ENCODE data around the gene NCS1.
"Not testable (repeated sequence)": the region's sequence is repeated elsewhere in the genome, so short reads cannot be mapped to it uniquely, and the experiment has no call there.

Gene NCS1

GRCh38 chr9:130240410-130241197, 68.4 kb downstream of the NCS1 start:
- no peak for DNase-seq

DNA sequence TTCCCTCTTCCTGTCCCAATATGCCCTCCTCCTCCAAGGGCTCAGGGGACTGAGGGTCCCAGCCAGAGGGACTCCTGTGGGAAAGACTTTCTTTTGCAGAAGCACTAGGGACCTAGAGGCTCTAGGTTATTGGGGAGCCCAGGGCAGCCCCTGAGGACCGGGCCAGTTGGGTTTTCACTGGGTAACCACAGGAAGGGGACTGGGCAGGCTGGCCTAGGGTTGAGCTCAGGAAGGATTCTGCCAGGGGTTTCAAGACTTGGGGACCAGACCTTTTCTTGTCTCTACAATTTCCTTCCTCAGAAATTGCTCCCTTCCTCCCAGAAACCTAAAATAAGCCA, 69.0 kb downstream of the NCS1 start:
- no peak for DNase-seq

DNA sequence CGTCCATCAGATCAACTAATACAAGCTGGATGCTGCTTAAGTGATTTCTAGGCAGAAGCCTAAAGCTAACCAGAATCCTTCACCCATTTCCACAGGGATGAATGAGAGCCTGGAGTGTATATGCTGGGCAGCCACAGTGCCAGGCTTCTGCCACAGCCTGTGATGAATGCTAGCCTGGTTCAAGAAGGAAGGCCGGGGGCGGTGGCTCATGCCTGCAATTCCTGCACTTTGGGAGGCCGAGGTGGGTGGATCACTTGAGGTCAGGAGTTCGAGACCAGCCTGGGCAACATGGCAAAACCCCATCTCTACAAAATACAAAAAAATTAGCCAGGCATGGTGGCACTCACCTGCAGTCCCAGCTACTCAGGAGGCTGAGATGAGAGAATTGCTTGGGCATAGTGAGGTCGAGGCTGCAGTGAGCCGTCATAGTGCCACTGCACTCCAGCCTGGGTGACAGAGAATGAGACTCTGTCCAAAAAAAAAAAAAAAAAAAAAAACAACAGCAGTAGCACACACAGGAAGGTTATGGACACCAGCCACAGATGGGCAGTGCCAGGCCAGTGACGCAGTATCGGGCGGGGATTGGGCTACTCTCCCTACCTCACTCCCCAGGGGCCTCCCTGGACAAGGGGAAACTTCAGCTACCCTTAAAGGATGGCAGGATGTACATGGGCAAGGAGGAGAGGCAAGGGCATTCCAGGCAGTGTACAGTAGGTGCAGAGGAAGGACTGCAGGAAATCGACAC, 70.2 kb downstream of the NCS1 start:
- DNase-seq = no peak

DNA sequence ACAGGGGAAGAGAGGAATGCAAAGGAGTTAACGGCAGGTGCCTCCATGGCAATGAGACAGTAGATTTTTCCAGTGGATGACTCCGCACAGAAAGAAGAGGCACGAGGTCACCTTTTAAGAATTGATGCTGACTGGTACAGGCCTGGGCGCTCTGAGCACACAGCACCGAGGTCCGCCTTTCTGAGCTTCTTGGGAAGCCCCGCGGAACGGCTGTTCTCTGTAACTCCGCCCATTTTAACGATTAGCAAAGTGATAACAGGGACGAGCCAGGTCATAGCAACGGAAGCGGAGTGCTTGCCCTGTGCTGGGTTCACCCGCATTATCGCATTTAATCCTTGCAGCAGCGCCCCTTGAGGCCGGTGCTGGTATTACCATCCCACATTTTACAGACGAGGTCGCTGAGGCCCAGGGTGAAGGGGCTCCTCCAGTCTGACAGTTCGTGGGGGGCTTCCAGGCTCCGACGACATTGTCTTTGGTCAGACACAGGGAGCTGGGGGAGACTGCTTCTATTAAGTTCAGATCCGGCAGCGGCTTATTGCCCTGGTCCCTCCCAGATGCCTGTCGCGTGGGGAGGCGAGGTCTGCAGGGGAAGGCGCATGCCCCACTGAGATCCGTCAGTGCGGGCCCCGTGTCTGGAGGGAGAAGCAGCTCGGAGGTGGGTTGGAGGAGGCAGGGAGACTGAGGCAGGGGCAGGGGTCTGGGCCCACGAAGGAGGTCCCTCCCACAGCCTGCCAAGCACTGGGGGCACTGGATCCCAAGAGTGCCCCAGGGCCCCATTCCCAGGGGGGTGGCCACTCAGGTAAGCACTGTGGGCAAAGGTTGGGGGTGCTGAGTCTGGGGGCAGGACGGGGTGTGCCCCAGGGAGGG, 71.0 kb downstream of the NCS1 start:
- DNase-seq = peak; percentile 72

- DNase-seq = no peak
Observed at GRCh38 chr9:130243882-130244170, 71.6 kb downstream of the NCS1 start.

GRCh38 chr9:130244548-130245165, 72.5 kb downstream of the NCS1 start:
- DNase-seq = no peak

- DNase-seq = no peak
Observed at GRCh38 chr9:130245474-130245873, 73.3 kb downstream of the NCS1 start.

DNA sequence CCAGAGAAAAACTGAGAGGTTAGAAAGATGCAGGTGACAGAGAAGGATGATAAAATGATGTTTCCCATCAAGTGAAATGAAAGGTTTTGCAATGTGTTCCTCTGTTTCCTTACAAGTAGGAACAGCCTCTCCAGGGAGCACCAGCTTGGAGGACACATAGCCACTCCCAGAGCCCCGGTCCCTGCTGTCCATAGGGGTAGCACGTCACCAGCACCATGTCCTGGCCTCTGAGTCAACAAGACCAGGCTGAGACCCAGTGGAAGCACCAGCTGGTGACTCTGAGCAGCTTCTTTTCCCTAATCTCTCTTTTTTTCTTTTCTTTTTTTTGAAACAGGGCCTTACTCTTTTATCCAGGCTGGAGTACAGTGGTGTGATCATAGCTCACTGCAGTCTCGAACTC, 73.9 kb downstream of the NCS1 start:
- DNase-seq = no peak

GRCh38 chr9:130254747-130255630, 82.8 kb downstream of the NCS1 start:
- DNase-seq = no peak

- no peak for DNase-seq
Observed at GRCh38 chr9:130255631-130256134, 83.5 kb downstream of the NCS1 start.

GRCh38 chr9:130256644-130257043, 84.4 kb downstream of the NCS1 start:
- DNase-seq = no peak

DNA sequence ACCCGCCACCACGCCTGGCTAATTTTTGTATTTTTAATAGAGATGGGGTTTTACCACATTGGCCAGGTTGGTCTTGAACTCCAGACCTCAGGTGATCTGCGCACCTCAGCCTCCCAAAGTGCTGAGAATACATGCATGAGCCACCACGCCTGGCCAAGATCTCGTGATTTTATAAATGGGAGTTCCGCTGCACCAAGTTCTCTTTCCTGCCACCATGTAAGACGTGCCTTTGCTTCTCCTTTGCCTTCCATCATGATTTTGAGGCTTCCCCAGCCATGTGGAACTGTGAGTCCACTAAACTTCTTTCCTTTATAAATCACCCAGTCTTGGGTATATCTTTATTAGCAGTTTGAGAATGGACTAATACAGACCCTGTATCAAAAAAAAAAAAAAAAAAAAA, 85.9 kb downstream of the NCS1 start:
- DNase-seq = not testable (repeated sequence)

- no peak for DNase-seq
Observed at GRCh38 chr9:130259044-130259443, 86.8 kb downstream of the NCS1 start.

GRCh38 chr9:130260816-130261765, 88.9 kb downstream of the NCS1 start:
- DNase-seq = no peak

DNA sequence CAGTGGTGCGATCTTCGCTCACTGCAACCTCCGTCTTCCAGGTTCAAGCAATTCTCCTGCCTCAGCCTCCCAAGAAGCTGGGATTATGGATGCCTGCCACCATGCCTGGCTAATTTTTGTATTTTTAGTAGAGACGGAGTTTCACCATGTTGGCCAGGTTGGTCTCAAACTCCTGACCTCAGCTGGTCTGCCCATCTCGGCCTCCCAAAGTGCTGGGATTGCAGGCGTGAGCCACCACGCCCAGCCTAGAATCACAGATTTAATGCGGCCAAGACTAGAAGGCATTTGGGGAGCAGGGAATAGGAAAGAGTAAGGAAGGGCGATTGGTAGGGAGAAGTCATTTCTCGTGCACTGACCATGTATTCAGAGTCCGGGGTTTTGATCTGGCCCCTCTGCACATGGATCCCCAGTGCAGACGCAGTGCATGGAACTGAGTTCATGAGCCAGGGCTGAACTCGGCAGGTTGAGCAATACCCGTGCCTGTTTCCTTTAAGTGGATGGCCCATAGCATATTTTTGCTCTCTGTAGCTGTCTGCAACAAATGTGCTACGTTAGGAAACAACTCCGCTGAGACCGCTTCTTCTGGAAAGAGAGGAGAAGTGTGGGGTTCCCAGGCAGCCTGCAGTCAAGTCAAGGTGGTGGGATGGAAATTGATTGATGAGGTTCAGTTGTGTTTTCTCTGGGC, 90.0 kb downstream of the NCS1 start:
- DNase-seq = no peak

DNA sequence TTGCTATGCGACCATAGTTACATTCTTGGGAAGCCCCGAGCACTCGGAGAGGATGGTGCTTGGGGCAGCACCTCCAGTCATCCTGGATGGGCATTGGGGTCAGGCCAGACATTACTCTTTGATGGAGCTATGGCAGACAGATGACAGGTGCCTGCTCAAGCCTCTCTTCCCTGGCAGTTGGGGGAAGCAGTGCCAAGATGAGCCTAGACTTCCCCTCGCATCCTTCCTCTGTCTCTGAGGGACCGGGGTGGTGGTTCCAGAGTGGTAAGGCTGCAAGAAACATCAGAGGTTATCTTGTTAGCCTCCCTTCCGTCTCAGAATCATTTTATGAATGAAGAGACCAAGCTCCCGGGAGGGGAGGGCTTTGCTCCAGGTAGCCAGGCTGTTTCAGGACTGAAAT, 90.6 kb downstream of the NCS1 start:
- no peak for DNase-seq

GRCh38 chr9:130263601-130264413, 91.6 kb downstream of the NCS1 start:
- no peak for DNase-seq

- DNase-seq = no peak
Observed at GRCh38 chr9:130264414-130265350, 92.5 kb downstream of the NCS1 start.

Measured in activated effector memory CD4-positive, alpha-beta T cell treated with Interleukin-2 at 50 U/mL for 16 hours (primary cell).